ENCODE data around the gene ITPR1.

ITPR1 gene

DNA sequence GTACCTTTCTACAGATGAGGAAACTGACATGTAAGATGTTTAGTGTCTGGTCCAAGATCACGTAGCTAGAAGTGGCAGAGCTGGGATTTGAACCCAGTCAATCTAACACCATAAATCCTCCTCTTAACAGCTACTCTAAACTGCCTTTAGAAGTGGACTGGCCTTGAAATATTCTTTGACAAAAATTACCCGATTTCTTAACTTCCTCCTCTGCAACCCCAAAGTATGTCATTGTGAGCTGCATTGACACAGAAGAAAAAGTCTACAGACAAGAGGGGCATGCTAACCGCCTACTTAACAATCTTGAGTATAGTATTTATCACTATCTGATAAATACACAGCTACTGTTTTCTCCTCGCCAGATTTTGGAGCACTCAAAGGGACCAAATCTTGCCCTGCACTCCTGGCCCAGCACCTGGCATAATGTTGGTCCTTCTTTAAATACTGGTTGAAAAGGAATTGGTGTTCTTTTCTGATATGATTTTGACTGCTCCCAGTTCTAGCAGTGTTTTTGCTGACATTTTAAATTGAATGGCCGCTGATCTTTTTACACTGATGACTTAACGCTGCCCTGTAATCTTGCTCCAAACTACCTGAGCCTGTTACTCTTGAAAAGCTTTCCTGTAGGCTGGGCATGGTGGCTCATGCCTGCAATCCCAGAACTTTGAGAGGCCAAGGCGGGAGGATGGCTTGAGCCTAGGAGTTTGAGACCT lies 36.9 kb downstream of the ITPR1 start:
- Histone ChIP-seq H4K20me1 (ENCODE audit: insufficient read depth, low read length, poor library complexity, severe bottlenecking) (peaks cover 3% of the 10 kb centered on the region), H3K4me3 (ENCODE audit: low read length, poor library complexity, severe bottlenecking) (no peak overlapping the region), H3K9me3 (ENCODE audit: insufficient read depth, low read depth, low read length) (no peaks in the 10 kb centered on the region), H3F3A (ENCODE audit: low read depth) (no peaks in the 10 kb centered on the region), H3K4me1 (ENCODE audit: insufficient read depth, low read length, poor library complexity, severe bottlenecking) (peaks cover 44% of the 10 kb centered on the region), H3K9me2 (replicated peaks; ENCODE audit: low read depth, low read length) (no peaks in the 10 kb centered on the region), H3K4me2 (ENCODE audit: low read depth, low read length, poor library complexity, severe bottlenecking) (no peak overlapping the region), H2AFZ (ENCODE audit: low read length) (no peak overlapping the region), H3K9ac (ENCODE audit: low read depth, low read length, poor library complexity, severe bottlenecking) (no peak overlapping the region), H3K27me3 (ENCODE audit: insufficient read depth, low read length, poor library complexity, severe bottlenecking) (no peaks in the 10 kb centered on the region), H3K36me3 (ENCODE audit: insufficient read depth, low read length) (no peaks in the 10 kb centered on the region), H3K79me2 (ENCODE audit: insufficient read depth, low read length) (peaks cover 86% of the 10 kb centered on the region)
- no peak for TF ChIP-seq CTCF (conservative IDR thresholded peaks at IDR 0.05; ENCODE audit: low read length)
- TF ChIP-seq EZH2phosphoT487 (IDR thresholded peaks at IDR 0.05; ENCODE audit: borderline replicate concordance) = no peak

DNA sequence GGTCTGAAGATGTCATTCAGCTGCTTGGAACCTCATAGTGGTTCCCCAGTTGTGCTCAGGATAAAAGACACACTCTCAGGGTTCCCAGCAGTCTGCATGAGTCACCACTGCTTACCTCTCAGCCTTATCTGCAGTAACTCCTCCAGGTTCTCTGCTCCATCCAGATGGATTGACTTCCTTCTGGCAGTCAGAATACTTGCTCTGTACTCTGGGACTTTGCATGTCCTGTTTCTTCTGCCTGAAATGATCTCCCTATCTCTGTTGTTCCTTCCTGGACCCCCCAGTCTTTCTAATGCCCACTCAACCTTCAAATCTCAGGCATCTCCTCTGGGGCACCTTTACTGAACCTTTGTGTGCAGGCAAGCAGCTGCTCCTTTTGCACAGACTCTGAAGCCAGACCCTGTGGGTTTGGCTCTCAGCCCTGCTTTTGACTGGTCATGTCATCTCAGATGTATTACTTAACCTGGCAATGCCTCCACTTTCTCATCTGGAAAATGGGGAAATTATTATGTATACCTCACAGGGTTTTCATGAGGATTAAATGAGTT lies 38.4 kb downstream of the ITPR1 start:
- Histone ChIP-seq H3K4me2 (ENCODE audit: low read depth, low read length, poor library complexity, severe bottlenecking) (no peak overlapping the region), H2AFZ (ENCODE audit: low read length) (no peak overlapping the region), H3K9me2 (replicated peaks; ENCODE audit: low read depth, low read length) (no peaks in the 10 kb centered on the region)

DNA sequence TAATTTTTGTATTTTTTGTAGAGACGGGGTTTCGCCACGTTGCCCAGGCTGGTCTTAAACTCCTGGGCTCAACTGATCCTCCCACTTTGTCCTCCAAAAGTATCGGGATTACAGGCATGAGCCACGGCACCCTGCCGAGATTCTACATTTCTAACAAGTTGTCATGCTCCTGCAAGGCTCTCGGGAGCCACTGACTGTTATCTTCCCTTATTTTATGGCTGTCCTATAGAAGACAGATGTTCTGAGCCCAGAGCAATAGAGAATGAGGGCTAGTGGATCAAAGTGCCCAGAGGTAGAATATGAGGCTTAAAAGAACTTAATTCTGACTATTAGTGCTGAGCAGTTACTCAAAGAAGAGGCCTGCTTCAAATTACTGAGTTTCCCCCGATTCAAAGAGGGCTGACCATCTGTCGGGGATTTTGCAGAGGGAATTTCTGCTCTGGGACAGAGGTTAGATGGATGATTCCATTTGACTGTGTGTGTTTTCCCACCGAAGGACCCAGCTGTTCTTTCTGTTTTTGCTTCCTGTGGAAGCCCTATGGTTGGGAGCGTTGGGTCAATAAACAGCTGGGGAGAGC lies 39.5 kb downstream of the ITPR1 start:
- Histone ChIP-seq H3F3A (ENCODE audit: low read depth) (no peaks in the 10 kb centered on the region), H3K9me3 (ENCODE audit: insufficient read depth, low read depth, low read length) (no peaks in the 10 kb centered on the region), H3K36me3 (ENCODE audit: insufficient read depth, low read length) (no peaks in the 10 kb centered on the region), H3K4me2 (ENCODE audit: low read depth, low read length, poor library complexity, severe bottlenecking) (peak overlapping the region; percentile 72), H3K9me2 (replicated peaks; ENCODE audit: low read depth, low read length) (no peaks in the 10 kb centered on the region), H2AFZ (ENCODE audit: low read length) (no peak overlapping the region), H3K9ac (ENCODE audit: low read depth, low read length, poor library complexity, severe bottlenecking) (peak overlapping the region; percentile 54), H3K4me3 (ENCODE audit: low read length, poor library complexity, severe bottlenecking) (no peak overlapping the region), H3K79me2 (ENCODE audit: insufficient read depth, low read length) (peaks cover 83% of the 10 kb centered on the region), H3K4me1 (ENCODE audit: insufficient read depth, low read length, poor library complexity, severe bottlenecking) (peaks cover 35% of the 10 kb centered on the region), H4K20me1 (ENCODE audit: insufficient read depth, low read length, poor library complexity, severe bottlenecking) (peaks cover 3% of the 10 kb centered on the region), H3K27me3 (ENCODE audit: insufficient read depth, low read length, poor library complexity, severe bottlenecking) (no peaks in the 10 kb centered on the region)
- TF ChIP-seq EZH2phosphoT487 (IDR thresholded peaks at IDR 0.05; ENCODE audit: borderline replicate concordance) (no peak), CTCF (conservative IDR thresholded peaks at IDR 0.05; ENCODE audit: low read length) (no peak)

More for the DNA sequence above, 38.4 kb downstream of the ITPR1 start:
- Histone ChIP-seq H3K79me2 (ENCODE audit: insufficient read depth, low read length) (peaks cover 82% of the 10 kb centered on the region), H3F3A (ENCODE audit: low read depth) (no peaks in the 10 kb centered on the region), H3K27me3 (ENCODE audit: insufficient read depth, low read length, poor library complexity, severe bottlenecking) (no peaks in the 10 kb centered on the region), H3K4me1 (ENCODE audit: insufficient read depth, low read length, poor library complexity, severe bottlenecking) (peaks cover 35% of the 10 kb centered on the region), H3K9me3 (ENCODE audit: insufficient read depth, low read depth, low read length) (no peaks in the 10 kb centered on the region), H3K9ac (ENCODE audit: low read depth, low read length, poor library complexity, severe bottlenecking) (no peak overlapping the region), H3K4me3 (ENCODE audit: low read length, poor library complexity, severe bottlenecking) (no peak overlapping the region), H3K36me3 (ENCODE audit: insufficient read depth, low read length) (no peaks in the 10 kb centered on the region), H4K20me1 (ENCODE audit: insufficient read depth, low read length, poor library complexity, severe bottlenecking) (peaks cover 3% of the 10 kb centered on the region)
- TF ChIP-seq EZH2phosphoT487 (IDR thresholded peaks at IDR 0.05; ENCODE audit: borderline replicate concordance) = no peak
- no peak for TF ChIP-seq CTCF (conservative IDR thresholded peaks at IDR 0.05; ENCODE audit: low read length)

Data from Loucy (cell line).